Measurements from ENCODE around the gene MAP4K2.

The MAP4K2 gene

GRCh38 chr11:64759722-64760719 is 43.0 kb downstream of the MAP4K2 start, which contains the start of gene PYGM:
TSS of gene PYGM (minus strand) at chr11:64759974. CDS start at chr11:64759898, 76 bp downstream.
- TF ChIP-seq, protein P1, sequence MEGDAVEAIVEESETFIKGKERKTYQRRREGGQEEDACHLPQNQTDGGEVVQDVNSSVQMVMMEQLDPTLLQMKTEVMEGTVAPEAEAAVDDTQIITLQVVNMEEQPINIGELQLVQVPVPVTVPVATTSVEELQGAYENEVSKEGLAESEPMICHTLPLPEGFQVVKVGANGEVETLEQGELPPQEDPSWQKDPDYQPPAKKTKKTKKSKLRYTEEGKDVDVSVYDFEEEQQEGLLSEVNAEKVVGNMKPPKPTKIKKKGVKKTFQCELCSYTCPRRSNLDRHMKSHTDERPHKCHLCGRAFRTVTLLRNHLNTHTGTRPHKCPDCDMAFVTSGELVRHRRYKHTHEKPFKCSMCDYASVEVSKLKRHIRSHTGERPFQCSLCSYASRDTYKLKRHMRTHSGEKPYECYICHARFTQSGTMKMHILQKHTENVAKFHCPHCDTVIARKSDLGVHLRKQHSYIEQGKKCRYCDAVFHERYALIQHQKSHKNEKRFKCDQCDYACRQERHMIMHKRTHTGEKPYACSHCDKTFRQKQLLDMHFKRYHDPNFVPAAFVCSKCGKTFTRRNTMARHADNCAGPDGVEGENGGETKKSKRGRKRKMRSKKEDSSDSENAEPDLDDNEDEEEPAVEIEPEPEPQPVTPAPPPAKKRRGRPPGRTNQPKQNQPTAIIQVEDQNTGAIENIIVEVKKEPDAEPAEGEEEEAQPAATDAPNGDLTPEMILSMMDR (IDR thresholded peaks at IDR 0.05; ENCODE audit: low read depth, low read length) = no peak
- no peak for DNase-seq (ENCODE audit: low read depth, low spot score)
- in situ Hi-C loops (cut with HindIII; ENCODE audit: low sequenced_read_pairs) = no loop called here
- no peak within 1 kb of the TSS for H3K4me3 ChIP-seq (ENCODE audit: low read depth, low read length)

DNA sequence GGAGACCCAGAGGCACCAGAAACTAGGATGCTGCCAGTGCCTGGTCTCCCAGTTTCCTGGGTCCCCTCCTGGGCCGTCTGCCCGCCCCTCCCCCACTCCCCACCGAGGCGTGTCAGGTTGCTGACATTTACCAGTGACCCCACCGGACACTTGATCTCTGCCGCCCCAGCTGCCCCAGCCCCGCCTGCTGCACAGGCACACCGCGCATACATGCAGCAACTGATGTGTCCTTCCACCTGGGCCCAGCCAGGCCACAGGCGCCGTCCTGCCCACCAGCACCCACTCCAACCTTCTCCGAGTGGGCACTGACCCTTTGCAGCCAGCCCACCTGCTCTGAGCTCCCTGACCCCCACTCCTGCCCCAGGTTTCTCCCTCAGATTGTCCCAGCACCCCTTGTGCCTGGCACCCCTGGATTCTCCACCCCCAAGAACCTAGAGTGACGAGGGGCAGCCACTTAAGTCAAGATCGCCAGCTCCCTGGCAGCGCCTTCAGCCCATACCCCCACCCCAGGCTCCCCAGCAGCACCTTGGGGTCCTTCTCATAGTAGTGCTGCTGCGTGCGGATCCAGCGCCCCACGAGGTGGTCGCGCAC is 43.8 kb downstream of the MAP4K2 start:
- in situ Hi-C loops (cut with HindIII; ENCODE audit: low sequenced_read_pairs) = no loop called here
- DNase-seq (ENCODE audit: low read depth, low spot score) = no peak
- TF ChIP-seq, protein P1 (IDR thresholded peaks at IDR 0.05; ENCODE audit: low read depth, low read length) = no peak
- no peak overlapping the region for H3K4me3 ChIP-seq (ENCODE audit: low read depth, low read length)

- in situ Hi-C loops (cut with HindIII; ENCODE audit: low sequenced_read_pairs) = no loop called here
- TF ChIP-seq, protein P1 (IDR thresholded peaks at IDR 0.05; ENCODE audit: low read depth, low read length) = no peak
- no peak overlapping the region for H3K4me3 ChIP-seq (ENCODE audit: low read depth, low read length)
- no peak for DNase-seq (ENCODE audit: low read depth, low spot score)
Observed at GRCh38 chr11:64758330-64759079, 44.5 kb downstream of the MAP4K2 start.

- no peak for DNase-seq (ENCODE audit: low read depth, low spot score)
- TF ChIP-seq, protein P1 (IDR thresholded peaks at IDR 0.05; ENCODE audit: low read depth, low read length) = no peak
- in situ Hi-C loops (cut with HindIII; ENCODE audit: low sequenced_read_pairs) = no loop called here
- H3K4me3 ChIP-seq (ENCODE audit: low read depth, low read length) = no peak overlapping the region
Observed at GRCh38 chr11:64757549-64758329, 45.3 kb downstream of the MAP4K2 start.

GRCh38 chr11:64755681-64756361 is 47.2 kb downstream of the MAP4K2 start:
- in situ Hi-C loops (cut with HindIII; ENCODE audit: low sequenced_read_pairs) = no loop called here
- TF ChIP-seq, protein P1 (IDR thresholded peaks at IDR 0.05; ENCODE audit: low read depth, low read length) = no peak
- no peak overlapping the region for H3K4me3 ChIP-seq (ENCODE audit: low read depth, low read length)
- no peak for DNase-seq (ENCODE audit: low read depth, low spot score)
